H1 (cell line): ENCODE data around the gene PTPRR. TPM values are rescaled to one million over a fixed set of nuclear protein-coding genes. Genes with fewer than 3 reads are reported as not detected.

ENCODE experiments used
- RAD21 ChIP-seq, 2 experiments: IDR thresholded peaks in 1 of 2; conservative IDR thresholded peaks in 1 of 2; 2 replicates each; pipeline ENCODE4 v1.6.1; 2011; ENCODE audit warnings: low read depth in 2 of 2, low read length in 2 of 2, improper control_type of control experiment in 1 of 2, inconsistent platforms in 1 of 2, mild to moderate bottlenecking in 1 of 2, moderate library complexity in 1 of 2
- RBBP5 ChIP-seq: IDR thresholded peaks from 2 replicates; pipeline ENCODE4 v1.7.1; 2012; ENCODE audit warnings: low read depth, mild to moderate bottlenecking, inconsistent platforms, low read length, moderate library complexity, borderline replicate concordance
- SP1 ChIP-seq: IDR thresholded peaks from 2 replicates; pipeline ENCODE4 v1.6.1; 2011; ENCODE audit warnings: low read depth, low read length
- polyA plus RNA-seq, 7 experiments: library from polyadenylated mRNA; depleted of rRNA in 3 of 7; stranded (reverse) in 5 of 7; unstranded in 2 of 7; fragments of >200 nt in 5 of 7; fragments of 200-250 nt in 2 of 7; gene quantifications; 1 replicate in 5 of 7; 2 replicates in 1 of 7; 4 replicates in 1 of 7; pipeline versions ENCODE4 v1.2.1 to v1.2.3, GENCODE V29; 2011 to 2013; ENCODE audit warnings: missing spikeins in 2 of 7, mixed read lengths in 2 of 7
- total RNA-seq: library from RNA; stranded (reverse); fragmentation: NEBNext Ultra II Directional; extraction: Animal tissue kit (Norgen Biotek cat#: 25700); gene quantifications from 2 replicates; pipeline ENCODE4 v1.2.1, GENCODE V29; 2021
- TF ChIP-seq, protein P1 (sequence below): IDR thresholded peaks from 2 replicates; pipeline ENCODE4 v1.6.1; 2012; ENCODE audit warnings: inconsistent platforms

The PTPRR gene
- total and polyA plus RNA-seq, 2 of the 8 experiments (the other 6 are each of a cell fraction or from before 2014, with no cell fraction given) = 0.07 to 0.35 TPM

- TF ChIP-seq, protein P1, sequence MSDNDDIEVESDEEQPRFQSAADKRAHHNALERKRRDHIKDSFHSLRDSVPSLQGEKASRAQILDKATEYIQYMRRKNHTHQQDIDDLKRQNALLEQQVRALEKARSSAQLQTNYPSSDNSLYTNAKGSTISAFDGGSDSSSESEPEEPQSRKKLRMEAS = no peak
- TF ChIP-seq SP1 = no peak
- no peak for TF ChIP-seq RBBP5
- no peak for TF ChIP-seq RAD21 (IDR thresholded peaks at IDR 0.05 in 1 of 2, conservative IDR thresholded peaks at IDR 0.05 in 1 of 2; ENCODE audit: low read depth in 2 of 2, low read length in 2 of 2)
These were observed 273.7 kb downstream of the PTPRR start (continued) for GRCh38 chr12:70646850-70647249.
